Measurements from ENCODE around the gene SBNO2. TPM values are rescaled to one million over a fixed set of nuclear protein-coding genes. Genes with fewer than 3 reads are reported as not detected.

Gene SBNO2
- polyA plus RNA-seq, 3 donors: 0.71 to 75.0 (median 2.6) TPM

- Histone ChIP-seq H4K20me1 (ENCODE audit: insufficient read depth, low read length) (peaks cover 57% of the 10 kb centered on the region), H2AFZ (ENCODE audit: insufficient read depth, low read depth, low read length, poor library complexity, severe bottlenecking) (no peak overlapping the region), H3K9me3 (replicated peaks in 1 of 2; ENCODE audit: control insufficient read depth in 1 of 2, insufficient read depth in 1 of 2, low read length in 2 of 2) (no peaks in the 10 kb centered on the region), H3K4me1 (ENCODE audit: control insufficient read depth in 1 of 2, insufficient read depth in 2 of 2, low read length in 2 of 2) (peaks cover 57 to 71% of the 10 kb centered on the region in 2 donors), H3K27ac (ENCODE audit: low read depth in 1 of 2, low read length in 2 of 2) (no peak overlapping the region), H3K36me3 (replicated peaks in 1 of 2; ENCODE audit: control insufficient read depth in 1 of 2, insufficient read depth in 2 of 2, low read length in 2 of 2) (peaks cover 9 to 10% of the 10 kb centered on the region in 2 donors), H3K4me2 (replicated peaks; ENCODE audit: extremely low read depth, low read length, poor library complexity, severe bottlenecking) (peak overlapping the region; percentile 59), H3K79me2 (ENCODE audit: insufficient read depth, low read length) (peaks cover 44% of the 10 kb centered on the region), H3K4me3 (replicated peaks in 1 of 3; ENCODE audit: low read depth in 2 of 3, low read length in 3 of 3) (peak overlapping the region in 1 of 3 experiments; percentile 100), H3K27me3 (ENCODE audit: control insufficient read depth in 2 of 2, insufficient read depth in 2 of 2, low read length in 2 of 2) (no peaks in the 10 kb centered on the region), H3K9ac (ENCODE audit: insufficient read depth, low read length, poor library complexity, severe bottlenecking) (peak overlapping the region; percentile 97)
- DNase-seq: no peak
- Mint-ChIP-seq H3K27me3 (ENCODE audit: low read depth in 3 of 3) (peaks cover 0 to 2% (median 2%) of the 10 kb centered on the region in 3 donors), H3K4me1 (peaks cover 48% of the 10 kb centered on the region), H3K9me3 (peaks cover 0 to 5% (median 0%) of the 10 kb centered on the region in 7 donors), H3K27ac (no peak overlapping the region), H3K36me3 (peaks cover 16 to 25% of the 10 kb centered on the region in 2 donors), H3K4me3 (peak overlapping the region in 1 of 2 donors; percentile 48)
- TF ChIP-seq CTCF (IDR thresholded peaks at IDR 0.05): no peak
- WGBS (ENCODE audit: insufficient coverage): 94% methylated on average over 15 of the region's 17 CpGs
- intact Hi-C loops (cut with micrococcal nuclease): loop anchor here (5.0 kb wide), 2 partner anchors 37 to 43 kb away; partner anchors contain the start of genes GPX4 (in 2 of the 2), RNU6-2 (in 1 of the 2) and TMEM259 (in 1 of the 2)
These were observed 108.4 kb downstream of the SBNO2 start for GRCh38 chr19:1065606-1066109.

GRCh38 chr19:1064661-1065605 is 109.1 kb downstream of the SBNO2 start:
- Histone ChIP-seq H3K9me3 (replicated peaks in 1 of 2; ENCODE audit: control insufficient read depth in 1 of 2, insufficient read depth in 1 of 2, low read length in 2 of 2) (no peaks in the 10 kb centered on the region), H4K20me1 (ENCODE audit: insufficient read depth, low read length) (peaks cover 51% of the 10 kb centered on the region), H3K4me3 (replicated peaks in 1 of 3; ENCODE audit: low read depth in 2 of 3, low read length in 3 of 3) (peak overlapping the region in 1 of 3 experiments; percentile 100), H3K9ac (ENCODE audit: insufficient read depth, low read length, poor library complexity, severe bottlenecking) (no peak overlapping the region), H2AFZ (ENCODE audit: insufficient read depth, low read depth, low read length, poor library complexity, severe bottlenecking) (no peak overlapping the region), H3K27me3 (ENCODE audit: control insufficient read depth in 2 of 2, insufficient read depth in 2 of 2, low read length in 2 of 2) (no peaks in the 10 kb centered on the region), H3K4me1 (ENCODE audit: control insufficient read depth in 1 of 2, insufficient read depth in 2 of 2, low read length in 2 of 2) (peaks cover 54 to 65% of the 10 kb centered on the region in 2 donors), H3K27ac (ENCODE audit: low read depth in 1 of 2, low read length in 2 of 2) (no peak overlapping the region), H3K79me2 (ENCODE audit: insufficient read depth, low read length) (peaks cover 37% of the 10 kb centered on the region), H3K4me2 (replicated peaks; ENCODE audit: extremely low read depth, low read length, poor library complexity, severe bottlenecking) (peak overlapping the region; percentile 59), H3K36me3 (replicated peaks in 1 of 2; ENCODE audit: control insufficient read depth in 1 of 2, insufficient read depth in 2 of 2, low read length in 2 of 2) (peaks cover 4 to 8% of the 10 kb centered on the region in 2 donors)
- Mint-ChIP-seq H3K9me3 (peaks cover 0 to 5% (median 0%) of the 10 kb centered on the region in 7 donors), H3K4me3 (peak overlapping the region; percentile 37 to 55), H3K27ac (peak overlapping the region in 3 of 7 donors; percentile 41 to 75 (median 55)), H3K27me3 (ENCODE audit: low read depth in 3 of 3) (peaks cover 0 to 2% (median 2%) of the 10 kb centered on the region in 3 donors), H3K36me3 (peaks cover 15 to 18% of the 10 kb centered on the region in 2 donors), H3K4me1 (peaks cover 45% of the 10 kb centered on the region)
- TF ChIP-seq CTCF (IDR thresholded peaks at IDR 0.05): peak; percentile 93
- 14% methylated on average over 54 of the region's 60 CpGs for WGBS (ENCODE audit: insufficient coverage)
- DNase-seq: peak; percentile 71 to 78 (median 76)
- intact Hi-C loops (cut with micrococcal nuclease): loop anchor here (5.0 kb wide), 2 partner anchors 37 to 43 kb away; partner anchors contain the start of genes GPX4 (in 2 of the 2), RNU6-2 (in 1 of the 2) and TMEM259 (in 1 of the 2)
